HG02798 (cell line): Measurements from ENCODE around the gene B3GAT2.
"Not testable (repeated sequence)": the region's sequence is repeated elsewhere in the genome, so short reads cannot be mapped to it uniquely, and the experiment has no call there.

ENCODE experiments used
- ATAC-seq: cut with Tn5 transposase; IDR thresholded peaks from one replicate; pipeline ENCODE4 v1.9.1; 2021; ENCODE audit warnings: mild to moderate bottlenecking; ENCODE audit not compliant: unreplicated experiment, poor library complexity

The B3GAT2 gene

DNA sequence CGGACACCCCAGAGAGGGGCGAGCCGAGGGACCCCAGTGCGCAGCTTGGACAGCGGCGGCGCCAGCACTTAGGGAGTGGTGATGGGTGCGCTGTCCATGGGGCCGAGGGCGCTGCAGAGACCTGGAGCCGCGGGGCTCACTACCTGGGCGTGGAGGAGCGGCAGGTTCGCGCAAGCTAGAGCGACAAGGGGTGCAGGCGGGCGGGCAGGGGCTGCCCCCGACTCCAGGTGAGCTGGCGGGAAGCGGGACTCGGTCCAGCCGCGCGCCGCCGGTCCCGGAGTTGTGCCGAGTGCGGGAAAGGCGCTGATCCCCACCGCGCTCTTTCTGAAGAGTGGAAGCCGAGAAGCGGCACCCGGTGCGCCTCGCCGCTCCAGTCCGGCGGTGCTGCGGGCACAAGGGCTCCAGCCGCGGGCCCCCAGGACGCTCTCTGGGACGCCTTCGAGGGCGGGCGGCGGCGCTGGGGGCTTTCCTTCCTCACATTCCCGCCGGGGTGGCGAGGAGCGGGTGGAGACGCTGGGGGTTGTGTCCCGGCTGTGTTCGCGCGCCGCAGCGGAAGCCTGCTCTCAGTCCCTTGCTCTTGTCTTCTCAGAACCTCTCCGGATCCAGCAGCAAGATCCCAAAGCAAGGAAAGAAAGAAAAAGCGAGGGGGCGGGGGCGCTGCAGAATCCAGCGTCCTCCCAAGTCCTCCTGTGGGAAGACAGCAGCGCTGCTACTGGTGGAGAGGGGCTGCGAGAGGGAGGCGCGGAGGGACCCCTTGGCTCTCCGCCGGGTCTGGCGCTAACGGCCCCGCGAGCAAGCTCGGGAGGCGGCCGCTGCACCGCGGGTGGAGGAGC is at the start of gene B3GAT2:
TSS of gene B3GAT2 (minus strand) at position 610 of the 833 bp plus-strand sequence. CDS start 631 bp downstream, outside the sequence.
- ATAC-seq: no peak

GRCh38 chr6:70998148-70998547 is 41.3 kb upstream of the B3GAT2 start:
- ATAC-seq: no peak

DNA sequence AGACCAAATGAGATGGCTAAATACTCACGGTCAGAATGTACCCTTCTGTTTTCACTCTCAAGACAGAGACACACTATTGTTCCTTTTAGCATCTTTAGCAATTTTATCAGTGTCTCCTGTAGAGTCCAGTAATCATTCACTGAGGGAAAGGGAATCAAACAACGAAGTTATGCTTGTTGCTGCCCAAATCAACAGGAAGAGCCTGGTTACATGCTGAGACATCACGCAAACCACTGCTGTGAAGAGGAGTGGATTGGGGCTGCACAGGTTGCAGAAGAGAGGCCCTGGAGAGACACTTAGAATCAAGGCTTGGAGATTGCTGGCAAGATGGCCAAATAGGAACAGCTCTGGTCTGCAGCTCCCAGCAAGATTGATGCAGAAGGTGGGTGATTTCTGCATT is 40.5 kb upstream of the B3GAT2 start:
- ATAC-seq: no peak

- no peak for ATAC-seq
These were observed 39.2 kb upstream of the B3GAT2 start for GRCh38 chr6:70996106-70996505.

DNA sequence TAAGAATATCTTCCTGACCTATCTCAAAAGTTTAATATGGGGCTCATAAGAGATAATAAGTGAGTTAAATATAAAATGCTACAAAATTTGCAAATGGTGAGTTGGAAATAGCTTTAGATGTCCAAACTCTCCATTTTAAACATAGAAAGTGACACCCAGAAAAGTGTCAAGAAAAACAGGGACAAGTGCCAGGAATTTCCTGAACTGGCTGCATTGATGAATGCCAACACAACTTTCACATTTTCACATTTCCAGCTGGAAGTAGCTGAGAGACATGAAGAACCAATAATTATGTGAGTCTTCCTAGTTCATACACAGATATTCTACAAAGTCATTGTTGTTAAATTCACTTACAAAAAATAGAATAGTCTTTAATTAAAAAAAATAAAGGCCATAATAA is 38.6 kb upstream of the B3GAT2 start:
- no peak for ATAC-seq

DNA sequence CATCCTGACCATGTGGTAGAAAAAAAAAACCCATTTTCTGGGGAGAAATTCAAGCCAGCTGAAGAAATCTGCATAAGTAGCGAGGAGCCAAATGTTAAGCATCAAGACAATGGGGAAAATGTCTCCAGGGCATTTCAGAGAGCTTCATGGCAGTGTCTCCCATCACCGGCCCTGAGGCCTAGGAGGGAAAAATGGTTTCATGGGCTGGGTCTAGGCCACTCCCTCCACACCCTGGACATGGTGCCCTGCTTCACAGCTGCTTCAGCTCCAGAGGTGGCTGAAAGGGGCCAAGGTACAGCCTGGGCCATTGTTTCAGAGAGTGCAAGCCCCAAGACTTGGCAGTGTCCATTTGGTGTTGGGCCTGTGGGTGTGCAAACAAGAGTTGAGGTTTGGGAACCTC is 34.4 kb upstream of the B3GAT2 start:
- ATAC-seq: no peak

DNA sequence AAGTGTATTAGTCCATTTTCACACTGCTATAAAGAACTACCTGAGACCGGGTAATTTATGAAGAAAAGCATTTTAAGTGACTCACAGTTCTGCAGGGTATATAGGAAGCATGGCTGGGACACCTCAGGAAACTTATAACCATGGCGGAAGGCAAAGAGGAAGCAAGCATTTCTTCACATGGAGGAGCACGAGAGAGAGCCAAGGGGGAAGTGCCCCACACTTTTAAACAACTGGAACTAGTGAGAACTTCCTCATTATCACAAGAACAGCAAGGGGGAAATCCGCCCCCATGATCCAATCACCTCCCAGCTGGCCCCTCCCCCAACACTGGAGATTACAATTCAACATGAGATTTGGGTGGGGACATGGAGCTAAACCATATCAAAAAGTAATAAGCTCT is 28.3 kb upstream of the B3GAT2 start:
- ATAC-seq: no peak

GRCh38 chr6:70982747-70983146 is 25.9 kb upstream of the B3GAT2 start:
- ATAC-seq: no peak

- ATAC-seq: no peak
These were observed 23.9 kb upstream of the B3GAT2 start for GRCh38 chr6:70980727-70981126.

GRCh38 chr6:70973604-70974003 is 16.7 kb upstream of the B3GAT2 start:
- no peak for ATAC-seq

- no peak for ATAC-seq
These were observed 10.2 kb upstream of the B3GAT2 start for GRCh38 chr6:70967049-70967448.

GRCh38 chr6:70957284-70957617 is 391 bp upstream of the B3GAT2 start:
- no peak for ATAC-seq

DNA sequence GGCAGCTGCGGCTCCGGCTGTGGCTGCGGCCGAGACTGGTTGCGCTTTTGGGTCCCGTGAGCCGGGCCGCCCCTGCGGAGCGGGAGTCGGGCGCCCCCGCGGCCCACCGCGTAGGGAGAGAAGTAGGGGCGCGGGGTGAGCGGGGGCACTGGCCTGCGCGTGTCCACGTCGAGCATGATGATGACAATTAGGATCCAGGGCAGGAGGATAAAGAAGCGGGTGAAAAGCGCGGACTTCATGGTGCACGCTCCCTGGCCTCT is 739 bp downstream of the B3GAT2 start:
- ATAC-seq: no peak

DNA sequence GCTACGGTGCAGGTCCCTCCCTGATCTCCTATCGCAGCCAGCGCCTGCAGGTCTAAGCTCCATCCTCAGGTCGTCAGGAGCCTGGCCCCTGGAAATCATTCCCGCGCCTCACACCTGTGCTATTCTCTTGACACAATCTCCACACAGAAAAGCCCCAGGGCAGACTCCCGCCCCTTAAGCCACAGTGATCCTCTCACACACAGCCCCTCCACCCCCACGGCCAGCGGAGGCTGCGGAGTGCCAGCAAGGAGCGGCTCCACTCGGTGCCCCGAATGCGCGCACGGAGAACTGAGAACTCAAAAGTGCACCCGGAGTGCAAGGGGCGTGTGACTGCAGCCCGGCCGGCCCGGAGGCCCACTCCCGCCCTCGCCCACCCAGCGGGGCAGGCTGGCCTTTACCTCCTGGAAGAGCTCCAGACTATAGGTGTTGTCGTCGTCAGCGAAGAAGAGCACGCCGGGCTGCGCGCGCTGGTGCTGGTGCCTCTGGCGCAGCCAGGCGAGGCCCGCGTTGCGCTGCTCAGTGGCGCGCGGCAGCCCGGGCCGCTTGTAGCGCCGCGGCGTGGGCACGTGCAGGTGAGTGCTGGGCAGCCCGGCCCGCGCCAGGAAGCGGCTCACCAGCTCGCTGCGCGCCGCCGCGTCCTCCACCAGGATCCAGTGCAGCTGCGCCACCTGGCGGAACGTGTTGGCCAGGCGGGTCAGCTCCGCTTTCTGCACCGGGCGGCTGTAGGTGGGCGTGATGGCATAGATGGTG is 1.2 kb downstream of the B3GAT2 start:
- ATAC-seq: peak; percentile 96

DNA sequence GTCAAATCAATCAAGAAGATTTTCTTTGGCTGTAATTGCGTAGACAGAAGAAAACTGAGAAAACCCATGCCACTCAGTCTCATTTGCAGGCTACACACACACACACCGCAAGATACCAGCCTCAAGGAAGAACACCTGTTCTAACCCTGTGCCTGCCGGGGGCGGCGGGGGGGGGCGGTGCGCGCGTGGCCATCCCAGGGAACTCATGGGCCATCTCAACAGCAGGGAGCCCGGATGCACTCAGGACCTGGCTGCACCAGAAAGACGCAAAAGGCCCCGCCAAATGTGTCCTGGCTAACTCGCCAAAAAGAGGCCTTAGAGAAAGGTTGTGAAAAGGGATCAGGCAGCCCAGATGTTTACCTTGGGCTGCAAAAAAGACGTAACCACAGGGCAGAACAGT is 2.1 kb downstream of the B3GAT2 start:
- ATAC-seq: no peak

DNA sequence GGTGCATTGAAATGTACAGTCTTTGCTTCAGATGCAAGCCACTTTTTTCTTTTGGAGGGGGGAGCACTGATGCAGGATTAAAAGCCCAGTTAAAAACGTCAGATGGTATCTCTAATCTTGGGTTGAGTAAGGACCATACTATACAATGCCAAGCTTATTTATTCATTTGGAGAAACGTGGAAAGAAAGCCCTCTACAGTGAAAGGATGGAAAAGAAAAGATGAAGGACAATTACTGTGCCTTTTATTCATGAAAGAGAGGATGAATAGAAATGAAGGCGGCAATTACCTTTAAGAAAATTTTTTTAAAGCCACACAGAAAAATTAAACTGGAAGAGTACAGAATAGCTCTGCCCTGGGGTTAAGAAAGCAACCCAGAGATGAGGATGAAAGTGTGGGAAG is 2.7 kb downstream of the B3GAT2 start:
- ATAC-seq: no peak

DNA sequence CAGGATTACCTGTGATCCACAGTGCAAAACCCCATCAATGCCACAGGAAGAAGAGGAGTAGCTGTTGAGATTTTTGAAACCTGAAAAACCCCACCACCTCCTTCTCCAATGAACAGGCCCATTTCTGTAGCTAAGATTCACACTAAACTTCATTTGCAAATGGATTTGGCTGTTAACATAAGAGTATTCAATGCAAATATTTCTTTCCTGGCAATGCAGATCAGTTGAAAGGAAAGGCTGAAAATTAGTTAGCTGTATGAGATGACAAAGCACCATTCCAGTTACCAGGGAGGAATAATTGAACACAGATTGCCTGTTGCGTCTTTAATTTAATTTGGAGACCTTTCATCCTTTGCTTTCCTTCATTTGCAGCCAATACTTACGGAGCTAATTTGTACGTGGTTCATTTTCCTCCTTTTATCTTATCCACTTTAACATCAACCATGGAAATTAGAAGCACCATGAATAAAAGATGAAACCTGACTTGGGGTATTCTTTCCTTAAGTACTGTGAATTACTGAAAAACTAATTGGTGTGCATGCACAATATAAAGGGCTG is 4.2 kb downstream of the B3GAT2 start:
- ATAC-seq: no peak

- ATAC-seq: not testable (repeated sequence)
These were observed 12.5 kb downstream of the B3GAT2 start for GRCh38 chr6:70944321-70944720.

- ATAC-seq: no peak
These were observed 23.0 kb downstream of the B3GAT2 start for GRCh38 chr6:70933853-70934252.

- ATAC-seq: no peak
These were observed 51.1 kb downstream of the B3GAT2 start for GRCh38 chr6:70905742-70906141.

GRCh38 chr6:70903665-70904452 is 53.0 kb downstream of the B3GAT2 start:
- ATAC-seq: no peak
